ENCODE data around the gene APBA1.

The APBA1 gene

GRCh38 chr9:69535286-69535832, 136.8 kb downstream of the APBA1 start:
- no peak for DNase-seq (ENCODE audit: low read depth in 2 of 3, low spot score in 1 of 3)

- DNase-seq (ENCODE audit: low read depth in 2 of 3, low spot score in 1 of 3), result no peak
These were observed 139.8 kb downstream of the APBA1 start for GRCh38 chr9:69532396-69532795.

GRCh38 chr9:69527454-69527853, 144.7 kb downstream of the APBA1 start:
- DNase-seq (ENCODE audit: low read depth in 2 of 3, low spot score in 1 of 3), result no peak

GRCh38 chr9:69526699-69527098, 145.5 kb downstream of the APBA1 start:
- no peak for DNase-seq (ENCODE audit: low read depth in 2 of 3, low spot score in 1 of 3)

- no peak for DNase-seq (ENCODE audit: low read depth in 2 of 3, low spot score in 1 of 3)
These were observed 152.5 kb downstream of the APBA1 start for GRCh38 chr9:69519470-69520240.

GRCh38 chr9:69516353-69517322, 155.5 kb downstream of the APBA1 start:
- DNase-seq (ENCODE audit: low read depth in 2 of 3, low spot score in 1 of 3), result no peak

GRCh38 chr9:69515810-69516209, 156.4 kb downstream of the APBA1 start:
- no peak for DNase-seq (ENCODE audit: low read depth in 2 of 3, low spot score in 1 of 3)

- no peak for DNase-seq (ENCODE audit: low read depth in 2 of 3, low spot score in 1 of 3)
These were observed 158.9 kb downstream of the APBA1 start for GRCh38 chr9:69513141-69513820.

- DNase-seq (ENCODE audit: low read depth in 2 of 3, low spot score in 1 of 3), result no peak
These were observed 168.1 kb downstream of the APBA1 start for GRCh38 chr9:69504058-69504457.

GRCh38 chr9:69502671-69503301, 169.4 kb downstream of the APBA1 start:
- no peak for DNase-seq (ENCODE audit: low read depth in 2 of 3, low spot score in 1 of 3)

- no peak for DNase-seq (ENCODE audit: low read depth in 2 of 3, low spot score in 1 of 3)
These were observed 171.3 kb downstream of the APBA1 start for GRCh38 chr9:69500896-69501295.

- no peak for DNase-seq (ENCODE audit: low read depth in 2 of 3, low spot score in 1 of 3)
These were observed 172.2 kb downstream of the APBA1 start for GRCh38 chr9:69499959-69500358.

- no peak for DNase-seq (ENCODE audit: low read depth in 2 of 3, low spot score in 1 of 3)
These were observed 172.8 kb downstream of the APBA1 start for GRCh38 chr9:69499407-69499806.

GRCh38 chr9:69498470-69498869, 173.7 kb downstream of the APBA1 start:
- no peak for DNase-seq (ENCODE audit: low read depth in 2 of 3, low spot score in 1 of 3)

- no peak for DNase-seq (ENCODE audit: low read depth in 2 of 3, low spot score in 1 of 3)
These were observed 174.4 kb downstream of the APBA1 start for GRCh38 chr9:69497816-69498215.

- peak in 2 of 3 donors; percentile 2 to 3 for DNase-seq (ENCODE audit: low read depth in 2 of 3, low spot score in 1 of 3)
These were observed 175.2 kb downstream of the APBA1 start for GRCh38 chr9:69496846-69497450.

GRCh38 chr9:69495296-69495695, 176.9 kb downstream of the APBA1 start:
- DNase-seq (ENCODE audit: low read depth in 2 of 3, low spot score in 1 of 3), result no peak

GRCh38 chr9:69494763-69495162, 177.4 kb downstream of the APBA1 start:
- no peak for DNase-seq (ENCODE audit: low read depth in 2 of 3, low spot score in 1 of 3)

- DNase-seq (ENCODE audit: low read depth in 2 of 3, low spot score in 1 of 3), result no peak
These were observed 178.0 kb downstream of the APBA1 start for GRCh38 chr9:69494208-69494607.

- DNase-seq (ENCODE audit: low read depth in 2 of 3, low spot score in 1 of 3), result no peak
These were observed 185.7 kb downstream of the APBA1 start for GRCh38 chr9:69486498-69486897.

Measured in stimulated activated CD4-positive, alpha-beta T cell treated with anti-CD3 and anti-CD28 coated beads, Interleukin-12 subunit alpha, Interleukin-12 subunit beta, amount 100 ng/mL, for 48 hours (primary cell).